ENCODE results near the gene VAMP2. TPM values are rescaled to one million over a fixed set of nuclear protein-coding genes. Genes with fewer than 3 reads are reported as not detected.

VAMP2 gene
- total and polyA plus RNA-seq, 10 of the 15 experiments (the other 5 are each of a cell fraction or from before 2014, with no cell fraction given), result 3.0 to 35.2 (median 25.0) TPM

DNA sequence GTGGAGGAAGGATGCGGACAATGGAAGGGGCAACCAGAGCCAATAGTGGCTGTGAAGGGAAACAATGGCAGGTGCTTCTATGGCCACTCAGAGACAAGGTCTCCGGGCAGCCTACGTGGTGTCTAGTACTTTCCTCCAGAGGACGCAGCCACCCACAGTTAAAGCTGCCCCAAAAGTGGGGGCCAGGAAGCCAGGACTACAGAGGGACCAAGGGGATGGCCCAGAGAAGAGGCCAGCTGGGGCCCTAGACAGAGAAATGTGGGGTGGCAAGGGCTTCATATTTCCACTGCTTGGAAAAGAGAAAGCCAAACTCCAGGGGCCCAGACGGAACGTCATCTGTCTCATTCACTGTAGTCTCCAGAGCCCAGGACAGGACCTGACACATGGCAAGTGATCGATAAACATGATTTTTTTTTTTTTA lies 9.7 kb downstream of the VAMP2 start:
- ChIA-PET CTCF (interaction anchor here (1.8 to 4.4 kb wide), 2 partner anchors 14 to 34 kb away, joined by 6 to 36 read pairs; no protein-coding TSS in a partner anchor), SMC1A (ENCODE audit: uncharacterized antibody, unreplicated experiment) (interaction anchor here (1.3 kb wide), 1 partner anchor 63 kb away, joined by 3 read pairs; no protein-coding TSS in a partner anchor), POLR2A (interaction anchor here (0.5 to 7.5 kb wide), 4 partner anchors 10 to 36 kb away, joined by 4 to 71 read pairs (median 6); partner anchors contain the start of gene BORCS6), RAD21 (ENCODE audit: unreplicated experiment) (interaction anchor here (4.1 kb wide), 1 partner anchor 15 kb away, joined by 33 read pairs; no protein-coding TSS in a partner anchor)
- no peaks in the 10 kb centered on the region for H3K9me3 ChIP-seq (replicated peaks; ENCODE audit: control insufficient read depth, insufficient read depth, low read length)
- DNase-seq (ENCODE audit: low read depth, low spot score), result no peak
- H3K27ac ChIP-seq (ENCODE audit: control insufficient read depth, insufficient read depth), result no peak overlapping the region
- no peak overlapping the region for H3K9ac ChIP-seq (ENCODE audit: control insufficient read depth, insufficient read depth, low read length)
- TF ChIP-seq POLR2AphosphoS2 (IDR thresholded peaks at IDR 0.05; ENCODE audit: low read depth, low read length) (0 out of 2 replicates have a peak, but pooled peaks have one; percentile 17), SPI1 (IDR thresholded peaks at IDR 0.05; ENCODE audit: borderline replicate concordance, insufficient read depth, low read depth, low read length) (no peak), MXI1 (IDR thresholded peaks at IDR 0.05; ENCODE audit: low read depth, low read length) (0 out of 2 replicates have a peak, but pooled peaks have one; percentile 13), ETV6 (conservative IDR thresholded peaks at IDR 0.05 in 1 of 2, IDR thresholded peaks at IDR 0.05 in 1 of 2; ENCODE audit: borderline replicate concordance in 1 of 2, low read depth in 1 of 2) (0 out of 4 replicates have a peak, but pooled peaks of 1 of the 2 experiments have one; percentile 10)
- TF ChIP-seq, protein P1, sequence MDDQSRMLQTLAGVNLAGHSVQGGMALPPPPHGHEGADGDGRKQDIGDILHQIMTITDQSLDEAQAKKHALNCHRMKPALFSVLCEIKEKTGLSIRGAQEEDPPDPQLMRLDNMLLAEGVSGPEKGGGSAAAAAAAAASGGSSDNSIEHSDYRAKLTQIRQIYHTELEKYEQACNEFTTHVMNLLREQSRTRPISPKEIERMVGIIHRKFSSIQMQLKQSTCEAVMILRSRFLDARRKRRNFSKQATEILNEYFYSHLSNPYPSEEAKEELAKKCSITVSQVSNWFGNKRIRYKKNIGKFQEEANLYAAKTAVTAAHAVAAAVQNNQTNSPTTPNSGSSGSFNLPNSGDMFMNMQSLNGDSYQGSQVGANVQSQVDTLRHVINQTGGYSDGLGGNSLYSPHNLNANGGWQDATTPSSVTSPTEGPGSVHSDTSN (IDR thresholded peaks at IDR 0.05; ENCODE audit: insufficient replicate concordance, low read depth, low read length), result no peak
- TF ChIP-seq, protein P2, sequence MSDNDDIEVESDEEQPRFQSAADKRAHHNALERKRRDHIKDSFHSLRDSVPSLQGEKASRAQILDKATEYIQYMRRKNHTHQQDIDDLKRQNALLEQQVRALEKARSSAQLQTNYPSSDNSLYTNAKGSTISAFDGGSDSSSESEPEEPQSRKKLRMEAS (IDR thresholded peaks at IDR 0.05; ENCODE audit: low read depth, low read length), result no peak
- H3K4me3 ChIP-seq, result no peak overlapping the region
- H3K27me3 ChIP-seq (replicated peaks in 1 of 2; ENCODE audit: control insufficient read depth in 2 of 2, insufficient read depth in 2 of 2, low read length in 1 of 2), result no peaks in the 10 kb centered on the region
- intact Hi-C loops (cut with micrococcal nuclease; ENCODE audit: unreplicated experiment), result no loop called here
- no peak overlapping the region for H2AFZ ChIP-seq (ENCODE audit: control insufficient read depth, low read depth, low read length)
- 96% methylated on average over 7 of the region's 7 CpGs for WGBS (ENCODE audit: insufficient coverage, insufficient replicate concordance, low lambda C conversion rate, missing lambda C conversion rate)
- H3K4me1 ChIP-seq (ENCODE audit: control insufficient read depth, insufficient read depth, low read length), result peaks cover 19% of the 10 kb centered on the region
- no peak for FAIRE-seq
- peaks cover 6 to 8% of the 10 kb centered on the region in 2 experiments for H3K36me3 ChIP-seq (ENCODE audit: control insufficient read depth in 2 of 2, insufficient read depth in 2 of 2, low read length in 1 of 2)
- BruUV-seq (replicated peaks), result no TSS peak
- ATAC-seq, result no peak
- peaks cover 21% of the 10 kb centered on the region for H3K79me2 ChIP-seq (ENCODE audit: control insufficient read depth, insufficient read depth, low read length)
- in situ Hi-C loops (cut with MboI), result no loop called here
- no peaks in the 10 kb centered on the region; the same call in 1 of the 2 replicates for H4K20me1 ChIP-seq (ENCODE audit: control insufficient read depth, insufficient read depth)
- H3K4me2 ChIP-seq (ENCODE audit: control insufficient read depth, insufficient read depth), result peak overlapping the region; percentile 97

Data from GM12878 (cell line).